GM20000 (cell line): ENCODE measurements around the gene LOXL3.

ENCODE experiments used
- DNase-seq: peaks from one replicate; pipeline ENCODE4 v3.0.0; 2012; ENCODE audit warnings: low spot score
- TF ChIP-seq, protein P1 (sequence below): IDR thresholded peaks from 2 replicates; pipeline ENCODE4 v1.5.1; 2012; ENCODE audit warnings: mild to moderate bottlenecking, control low read depth; ENCODE audit errors: extremely low read depth, missing control alignments

Gene LOXL3

DNA sequence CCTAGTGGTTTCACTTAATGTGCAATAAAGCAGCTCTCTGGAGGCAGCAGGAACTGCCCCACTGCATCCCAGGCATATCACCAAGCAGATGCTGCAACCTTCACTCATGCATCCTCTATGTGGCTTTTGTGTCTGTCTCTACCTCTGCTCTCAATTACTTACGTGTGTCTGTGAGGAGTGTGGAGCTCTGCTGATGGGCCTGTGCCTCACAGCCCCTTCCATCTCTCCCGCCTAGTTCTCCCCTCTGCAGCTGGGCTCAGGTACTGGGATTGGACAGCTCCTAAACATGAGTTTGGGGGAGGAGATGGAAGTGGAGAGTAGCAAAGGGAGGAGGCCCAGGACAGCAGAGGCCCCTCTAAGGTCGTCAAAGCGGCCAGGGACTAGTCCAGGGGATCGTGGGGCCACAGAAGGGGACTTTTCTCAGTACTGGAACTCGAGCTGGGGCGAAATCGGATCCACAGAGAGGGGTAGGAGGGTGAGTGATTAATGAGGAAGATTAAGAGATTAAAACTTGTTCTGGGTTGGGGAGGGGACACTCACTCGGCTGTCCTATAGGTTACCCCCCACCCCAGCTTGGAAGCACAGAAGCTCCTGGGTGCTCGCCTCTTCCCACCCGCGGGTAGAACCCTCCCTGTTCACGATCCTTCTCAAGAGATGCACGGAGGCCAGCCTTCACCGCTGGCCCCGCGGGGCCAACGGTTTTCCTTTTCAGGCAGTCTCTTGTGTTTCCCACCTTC is 52.2 kb downstream of the LOXL3 start:
- DNase-seq, result peak; percentile 25
- TF ChIP-seq, protein P1, sequence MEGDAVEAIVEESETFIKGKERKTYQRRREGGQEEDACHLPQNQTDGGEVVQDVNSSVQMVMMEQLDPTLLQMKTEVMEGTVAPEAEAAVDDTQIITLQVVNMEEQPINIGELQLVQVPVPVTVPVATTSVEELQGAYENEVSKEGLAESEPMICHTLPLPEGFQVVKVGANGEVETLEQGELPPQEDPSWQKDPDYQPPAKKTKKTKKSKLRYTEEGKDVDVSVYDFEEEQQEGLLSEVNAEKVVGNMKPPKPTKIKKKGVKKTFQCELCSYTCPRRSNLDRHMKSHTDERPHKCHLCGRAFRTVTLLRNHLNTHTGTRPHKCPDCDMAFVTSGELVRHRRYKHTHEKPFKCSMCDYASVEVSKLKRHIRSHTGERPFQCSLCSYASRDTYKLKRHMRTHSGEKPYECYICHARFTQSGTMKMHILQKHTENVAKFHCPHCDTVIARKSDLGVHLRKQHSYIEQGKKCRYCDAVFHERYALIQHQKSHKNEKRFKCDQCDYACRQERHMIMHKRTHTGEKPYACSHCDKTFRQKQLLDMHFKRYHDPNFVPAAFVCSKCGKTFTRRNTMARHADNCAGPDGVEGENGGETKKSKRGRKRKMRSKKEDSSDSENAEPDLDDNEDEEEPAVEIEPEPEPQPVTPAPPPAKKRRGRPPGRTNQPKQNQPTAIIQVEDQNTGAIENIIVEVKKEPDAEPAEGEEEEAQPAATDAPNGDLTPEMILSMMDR, result no peak

DNA sequence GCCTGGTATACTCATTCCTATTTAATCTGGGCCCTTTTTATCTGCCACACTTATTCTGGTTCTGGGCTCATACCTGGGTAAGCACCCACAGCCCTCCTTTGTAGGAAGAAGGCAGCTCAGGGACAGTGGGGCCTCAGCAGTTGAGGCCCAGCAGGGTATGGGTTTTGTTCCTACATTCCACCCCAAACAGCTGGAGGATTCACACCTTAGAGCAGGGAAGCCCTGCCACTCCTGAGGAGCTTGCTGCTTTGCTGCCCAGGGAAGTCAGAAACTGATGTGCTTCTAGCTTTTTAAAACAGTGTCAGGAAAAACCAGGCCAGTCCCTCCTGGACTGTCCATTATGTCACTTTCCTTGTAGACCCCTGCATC is 53.2 kb downstream of the LOXL3 start:
- TF ChIP-seq, protein P1, result no peak
- DNase-seq, result no peak

DNA sequence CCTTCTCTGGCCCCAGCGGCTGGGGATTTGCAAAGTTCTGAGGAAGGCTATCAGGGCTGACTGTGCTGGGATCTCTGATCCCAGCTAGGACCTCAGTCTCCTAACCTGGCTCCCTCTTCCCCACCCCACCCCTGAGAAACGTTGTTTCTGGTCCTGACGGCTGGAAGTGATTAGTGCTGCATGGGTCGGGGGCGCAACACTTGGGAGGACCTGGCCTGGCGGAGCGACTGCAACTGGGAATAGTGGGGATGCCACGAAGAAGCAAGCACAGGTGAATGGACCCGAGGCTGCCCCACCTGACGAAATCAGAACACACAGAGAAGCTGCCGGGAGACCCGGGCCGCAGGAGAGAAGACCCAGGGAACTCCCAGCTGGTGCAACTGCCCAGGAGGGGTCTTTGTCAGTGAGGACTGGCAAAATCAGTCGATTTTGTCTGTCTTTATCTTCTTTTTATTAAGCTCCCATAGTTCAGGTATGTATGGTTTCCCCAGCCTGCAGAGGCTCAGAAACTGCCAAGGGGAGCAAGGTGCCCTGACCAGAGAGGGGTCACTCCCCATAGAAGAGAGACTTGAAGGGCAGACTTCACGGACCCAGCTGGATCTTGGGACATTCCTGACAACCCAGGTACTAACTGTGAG is 53.7 kb downstream of the LOXL3 start:
- TF ChIP-seq, protein P1, result no peak
- DNase-seq, result no peak

DNA sequence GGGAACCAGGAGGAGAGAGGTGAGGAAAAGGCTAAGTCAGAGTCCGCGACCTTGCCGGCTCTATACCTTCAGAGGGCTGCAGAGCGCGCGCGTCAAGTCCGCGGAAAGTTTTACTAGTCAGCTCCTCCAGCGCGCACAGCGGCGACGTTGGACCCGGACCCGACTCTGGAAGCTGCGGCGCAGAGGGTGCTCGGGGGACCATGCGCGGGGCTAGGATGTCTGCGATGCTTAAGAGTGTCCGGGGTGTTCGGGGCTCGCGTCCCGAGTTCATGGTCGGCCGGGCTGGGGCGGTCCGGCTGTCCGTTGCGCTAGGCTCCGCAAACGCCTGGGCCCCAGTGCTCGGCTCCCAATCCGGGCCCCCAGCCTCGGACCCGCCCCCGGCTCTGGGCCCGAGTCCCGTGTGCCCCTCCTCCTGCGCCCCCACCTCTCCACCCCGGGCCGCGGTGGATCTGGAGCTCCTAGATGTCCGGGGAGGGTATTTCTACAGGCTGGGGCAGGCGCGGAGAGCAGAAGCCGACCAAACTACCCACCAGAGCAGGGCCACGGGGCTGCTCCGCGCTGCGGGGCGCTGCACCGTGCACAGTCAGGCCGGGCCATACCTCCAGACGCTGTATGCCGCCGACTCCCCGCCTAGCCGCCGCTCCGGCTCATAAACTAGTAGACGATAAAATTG is 54.3 kb downstream of the LOXL3 start, which contains the start of gene LBX2:
Gene LBX2 (minus strand): TSS at position 337 of the 673 bp plus-strand sequence. CDS start 66 bp downstream, at position 271.
- TF ChIP-seq, protein P1, result no peak
- DNase-seq, result peak; percentile 41

DNA sequence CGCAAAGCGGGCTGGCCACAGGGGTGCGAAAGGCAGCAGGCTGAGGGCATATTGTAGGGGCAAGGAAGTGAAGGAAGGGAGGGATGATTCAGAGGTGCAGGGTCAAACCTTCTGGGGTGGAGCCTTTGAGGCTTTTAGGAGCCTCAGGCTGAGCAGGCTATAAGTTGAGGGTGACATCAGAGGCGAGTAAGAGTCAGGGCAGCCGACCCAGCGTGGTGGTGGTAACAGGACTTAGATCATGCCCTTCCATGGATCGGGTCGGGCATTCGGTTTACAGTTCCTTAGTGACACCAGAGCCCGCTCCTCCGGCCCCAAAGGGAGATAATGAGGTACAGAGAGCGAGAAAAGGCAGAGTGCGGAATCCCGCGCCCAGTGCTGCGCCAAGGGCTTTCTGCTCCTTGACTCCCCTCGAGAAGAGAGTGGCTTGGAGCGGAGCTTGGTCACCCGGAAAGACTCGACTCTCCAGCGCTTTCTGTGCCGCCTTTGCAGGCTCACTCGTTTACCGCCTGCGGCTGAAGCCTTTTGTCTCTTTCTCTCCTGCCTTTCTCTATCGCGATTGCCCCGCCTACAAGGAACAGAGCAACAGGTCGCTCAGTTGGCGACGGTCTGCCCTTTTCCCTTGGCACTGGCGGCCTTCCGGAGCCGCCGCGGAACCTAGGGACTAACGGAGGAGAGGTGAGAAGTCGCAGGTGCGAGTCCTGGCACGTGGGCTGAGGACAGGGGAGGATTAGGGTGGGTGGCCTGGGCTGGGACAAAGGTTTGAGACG is 55.1 kb downstream of the LOXL3 start:
- DNase-seq, result peak; percentile 49
- TF ChIP-seq, protein P1, result no peak

DNA sequence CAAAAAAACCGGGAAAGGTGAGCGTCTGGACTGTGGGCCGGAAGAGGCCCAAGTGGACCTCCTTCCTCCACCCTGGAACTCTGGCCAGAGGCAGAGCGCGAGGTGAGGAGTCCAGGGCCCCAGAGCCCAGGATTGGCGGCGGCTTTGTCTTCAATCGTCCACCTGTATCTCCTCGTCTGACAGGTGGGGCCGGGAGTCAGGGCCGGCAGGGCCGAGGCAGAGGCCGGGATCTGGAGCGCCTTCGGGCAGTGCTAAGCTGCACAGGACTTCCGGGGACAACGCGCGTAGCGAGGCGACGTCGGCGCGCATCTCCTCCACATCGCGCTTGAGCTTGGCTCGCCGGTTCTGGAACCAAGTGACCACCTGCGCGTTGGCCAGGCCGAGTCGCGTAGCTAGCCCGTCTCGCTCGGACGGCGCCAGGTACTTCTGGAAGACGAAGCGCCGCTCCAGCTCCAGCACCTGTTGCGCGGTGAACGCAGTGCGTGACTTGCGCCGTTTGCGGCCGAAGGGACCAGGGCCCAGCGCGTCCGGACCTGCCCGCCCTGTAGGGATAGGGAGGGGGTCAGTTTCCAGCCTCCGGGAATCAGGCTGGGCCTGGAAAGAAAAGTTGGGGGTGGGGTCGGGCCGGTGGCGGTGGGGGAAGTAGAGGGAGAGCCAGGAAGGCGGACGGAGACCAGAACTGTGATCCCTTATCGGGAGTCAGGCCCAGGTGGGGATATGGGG is 55.8 kb downstream of the LOXL3 start:
- DNase-seq, result peak; percentile 55

More for the DNA sequence above, 55.8 kb downstream of the LOXL3 start:
- TF ChIP-seq, protein P1, result no peak
